Measurements from ENCODE around the gene STEAP2.
"Not testable (repeated sequence)": the region's sequence is repeated elsewhere in the genome, so short reads cannot be mapped to it uniquely, and the experiment has no call there.

STEAP2 gene

GRCh38 chr7:90211391-90212148 lies at the start of gene STEAP2:
Gene STEAP2 (plus strand): TSS chr7:90211740. CDS start chr7:90225083, 13,343 bp downstream.
- DNase-seq (ENCODE audit: low spot score): peak; percentile 95

GRCh38 chr7:90163534-90163933 lies 48.0 kb upstream of the STEAP2 start:
- DNase-seq (ENCODE audit: low spot score): no peak

GRCh38 chr7:90165724-90166123 lies 45.8 kb upstream of the STEAP2 start:
- DNase-seq (ENCODE audit: low spot score): no peak

GRCh38 chr7:90166153-90166552 lies 45.4 kb upstream of the STEAP2 start:
- DNase-seq (ENCODE audit: low spot score): no peak

- no peak for DNase-seq (ENCODE audit: low spot score)
Observed at GRCh38 chr7:90167361-90167760, 44.2 kb upstream of the STEAP2 start.

- no peak for DNase-seq (ENCODE audit: low spot score)
Observed at GRCh38 chr7:90169891-90170290, 41.6 kb upstream of the STEAP2 start.

GRCh38 chr7:90172121-90172520 lies 39.4 kb upstream of the STEAP2 start:
- DNase-seq (ENCODE audit: low spot score): no peak

GRCh38 chr7:90172624-90173023 lies 38.9 kb upstream of the STEAP2 start:
- no peak for DNase-seq (ENCODE audit: low spot score)

GRCh38 chr7:90173127-90173844 lies 38.3 kb upstream of the STEAP2 start:
- no peak for DNase-seq (ENCODE audit: low spot score)

GRCh38 chr7:90175667-90176066 lies 35.9 kb upstream of the STEAP2 start:
- no peak for DNase-seq (ENCODE audit: low spot score)

GRCh38 chr7:90176195-90176594 lies 35.3 kb upstream of the STEAP2 start:
- DNase-seq (ENCODE audit: low spot score): no peak

- no peak for DNase-seq (ENCODE audit: low spot score)
Observed at GRCh38 chr7:90178166-90178565, 33.4 kb upstream of the STEAP2 start.

- DNase-seq (ENCODE audit: low spot score): peak; percentile 76
Observed at GRCh38 chr7:90178679-90179278, 32.8 kb upstream of the STEAP2 start.

- no peak for DNase-seq (ENCODE audit: low spot score)
Observed at GRCh38 chr7:90180011-90180585, 31.4 kb upstream of the STEAP2 start.

GRCh38 chr7:90180649-90181048 lies 30.9 kb upstream of the STEAP2 start:
- DNase-seq (ENCODE audit: low spot score): no peak

GRCh38 chr7:90181485-90181884 lies 30.1 kb upstream of the STEAP2 start:
- DNase-seq (ENCODE audit: low spot score): no peak

- not testable (repeated sequence) for DNase-seq (ENCODE audit: low spot score)
Observed at GRCh38 chr7:90186290-90186689, 25.2 kb upstream of the STEAP2 start.

- no peak for DNase-seq (ENCODE audit: low spot score)
Observed at GRCh38 chr7:90187507-90188050, 24.0 kb upstream of the STEAP2 start.

GRCh38 chr7:90188281-90188680 lies 23.3 kb upstream of the STEAP2 start:
- no peak for DNase-seq (ENCODE audit: low spot score)

GRCh38 chr7:90190995-90191394 lies 20.5 kb upstream of the STEAP2 start:
- no peak for DNase-seq (ENCODE audit: low spot score)

GRCh38 chr7:90191648-90192047 lies 19.9 kb upstream of the STEAP2 start:
- no peak for DNase-seq (ENCODE audit: low spot score)

Data from AG08395 (cell line).